Activated CD4-positive, alpha-beta T cell treated with anti-CD3 and anti-CD28 coated beads for 48 hours (primary cell): ENCODE measurements around the gene ZER1.

Experiments
- DNase-seq: peaks from one replicate; pipeline ENCODE4 v3.0.0-alpha.2; 2020

Gene ZER1

GRCh38 chr9:128689293-128689774 is 82.4 kb downstream of the ZER1 start:
- peak; percentile 63 for DNase-seq

DNA sequence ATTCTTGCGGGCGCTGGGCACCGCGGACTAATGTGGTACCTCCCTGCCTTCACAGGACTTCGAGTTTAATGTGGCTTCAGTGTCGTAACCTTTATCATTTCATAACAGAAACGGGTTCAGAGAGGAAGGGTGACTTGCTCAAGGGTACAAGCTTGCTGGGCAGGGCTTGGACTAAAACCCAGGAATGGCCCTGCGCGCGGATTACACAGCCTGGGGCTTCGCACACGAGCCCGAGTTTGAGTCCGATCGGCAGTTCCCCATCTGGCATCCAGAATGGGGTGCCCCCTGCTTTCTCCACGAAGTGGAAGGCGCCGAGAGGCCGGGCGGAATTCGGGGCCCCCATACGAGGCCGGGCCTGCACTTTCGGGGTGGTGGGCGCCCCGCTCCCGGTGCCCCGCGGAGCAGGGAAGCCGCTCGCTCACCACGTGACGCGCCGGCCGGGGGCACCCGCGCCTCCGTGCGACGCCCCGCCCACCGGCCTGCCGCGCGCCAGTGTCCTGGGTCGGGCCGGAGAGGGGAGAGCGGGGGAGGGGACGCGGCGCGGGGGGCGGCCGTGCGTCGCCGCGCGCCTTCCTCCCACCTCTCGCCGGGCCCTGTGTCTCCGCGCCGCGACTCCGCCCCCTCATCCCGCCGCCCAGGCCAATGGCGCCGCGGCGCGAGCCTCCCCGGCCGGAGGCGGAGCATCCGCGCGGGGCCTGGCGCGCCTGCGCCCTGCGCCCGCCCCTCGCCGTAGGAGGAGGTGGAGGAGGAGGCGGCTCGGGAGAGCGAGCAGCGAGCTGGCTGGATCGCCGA is 83.0 kb downstream of the ZER1 start, which contains the start of gene SET:
Gene SET (plus strand): TSS at position 722 of the 792 bp plus-strand sequence. CDS start 361 bp downstream, outside the sequence.
- peak; percentile 94 for DNase-seq

GRCh38 chr9:128687453-128687852 is 84.3 kb downstream of the ZER1 start:
- DNase-seq: no peak

DNA sequence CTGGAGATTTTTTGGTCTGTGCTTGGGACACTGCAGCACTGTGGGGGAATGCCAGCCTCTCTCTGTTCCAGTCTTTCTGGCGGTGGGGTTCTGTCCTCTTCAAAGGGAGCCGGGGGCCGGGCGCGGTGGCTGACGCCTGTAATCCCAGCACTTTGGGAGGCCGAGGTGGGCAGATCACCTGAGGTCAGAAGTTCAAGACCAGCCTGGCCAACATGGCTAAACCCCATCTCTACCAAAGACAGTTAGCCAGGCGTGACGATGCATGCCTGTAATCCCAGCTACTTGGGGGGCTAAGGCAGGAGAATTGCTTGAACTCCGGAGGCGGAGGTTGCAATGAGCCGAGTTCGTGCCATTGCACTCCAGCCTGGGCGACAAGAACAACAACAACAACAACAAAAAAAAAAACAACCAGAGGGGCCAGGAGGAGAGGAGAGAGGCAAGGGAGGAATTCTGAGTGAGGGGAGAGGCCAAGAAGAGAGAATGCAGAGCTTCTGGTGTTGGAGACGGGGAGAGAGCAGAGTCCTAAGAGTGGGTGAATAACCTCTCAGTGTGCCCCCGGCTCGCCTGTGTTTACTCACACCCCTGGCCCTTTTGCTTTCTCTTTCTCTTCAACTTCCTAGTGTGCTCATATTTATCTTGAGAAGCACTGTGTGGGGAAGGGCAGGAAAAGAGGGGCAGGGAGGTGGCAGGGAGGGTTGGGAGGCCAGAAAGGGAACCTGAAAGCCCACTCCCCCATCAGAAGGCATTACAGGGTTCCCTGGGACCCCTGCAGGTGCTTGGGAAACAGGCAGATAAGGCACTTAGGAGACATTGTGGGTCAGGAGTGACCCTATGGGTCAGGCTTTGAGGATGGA is 85.9 kb downstream of the ZER1 start:
- DNase-seq: peak; percentile 55

- peak; percentile 88 for DNase-seq
Measured at GRCh38 chr9:128684325-128685199, 87.2 kb downstream of the ZER1 start.

- no peak for DNase-seq
Measured at GRCh38 chr9:128684065-128684324, 87.7 kb downstream of the ZER1 start.

- peak; percentile 55 for DNase-seq
Measured at GRCh38 chr9:128683340-128684064, 88.2 kb downstream of the ZER1 start.
